Mucosa of descending colon (tissue), 3 donors: ENCODE data around the gene HAND2. TPM values are rescaled to one million over a fixed set of nuclear protein-coding genes. Genes with fewer than 3 reads are reported as not detected.

Experiments
- ATAC-seq: fragments of 200-7000 bp; cut with Tn5 transposase; one replicate; pipeline ENCODE4 v1.9.1; 2020; ENCODE audit warnings: mild to moderate bottlenecking, moderate library complexity
- DNase-seq, 3 donors: peaks; one replicate each; pipeline ENCODE4 v3.0.0-alpha.2; 2020
- H3K36me3 ChIP-seq: fragments of 200-600 bp; one replicate; pipeline ENCODE4 v1.8.0; 2021; ENCODE audit warnings: low read depth, mild to moderate bottlenecking
- H3K4me1 ChIP-seq: fragments of 200-600 bp; one replicate; pipeline ENCODE4 v1.8.0; 2021; ENCODE audit warnings: low read depth, mild to moderate bottlenecking
- H3K4me3 ChIP-seq: fragments of 200-600 bp; one replicate; pipeline ENCODE4 v1.8.0; 2021; ENCODE audit warnings: mild to moderate bottlenecking
- H3K9me3 ChIP-seq: fragments of 200-600 bp; one replicate; pipeline ENCODE4 v1.8.0; 2021; ENCODE audit warnings: mild to moderate bottlenecking
- CTCF ChIP-seq: fragments of 200-600 bp; IDR thresholded peaks from one replicate; pipeline ENCODE4 v1.8.0; 2022; ENCODE audit warnings: antibody characterized with exemption, mild to moderate bottlenecking
- intact Hi-C, 2 donors: fragments of 100-400 bp; cut with DNase I in 1 of 2; cut with micrococcal nuclease in 1 of 2; formaldehyde crosslinking; loops; one replicate each; pipeline versions ENCODE4 v1.11.0 to v1.11.1; 2022; cut with DNase I, micrococcal nuclease
- total RNA-seq, 3 donors: library from RNA; stranded (reverse); fragmentation: NEBNext Ultra II Directional in 2 of 3; extraction: Animal tissue kit (Norgen Biotek cat#: 25700) in 2 of 3; gene quantifications; one replicate each; pipeline versions ENCODE4 v1.2.1 to v1.2.4, GENCODE V29; 2021 to 2023
- donor health status: DM: no; HTN: no; CAD: no; lungs with moderate emphysema.
- donor health status: DM: no; HTN: no; CAD: no.
- donor health status: DM: no; HTN: yes; CAD: no.

HAND2 gene
- total RNA-seq, 3 donors from 2014 or later = 3.3 to 175 (median 11.8) TPM

- DNase-seq (no peak), ATAC-seq (no peak)
- H3K9me3 ChIP-seq = no peaks in the 10 kb centered on the region
- H3K36me3 ChIP-seq = no peaks in the 10 kb centered on the region
- TF ChIP-seq CTCF = no peak
- H3K4me1 ChIP-seq = no peaks in the 10 kb centered on the region
- H3K4me3 ChIP-seq = no peak overlapping the region
- intact Hi-C loops = loop anchor here in 1 of 2 donors (10.0 kb wide), 1 partner anchor 814 kb away; no protein-coding TSS in a partner anchor
Observed at GRCh38 chr4:173500841-173501591, 29.0 kb downstream of the HAND2 start.

GRCh38 chr4:173499658-173500535 is 30.1 kb downstream of the HAND2 start:
- ATAC-seq = no peak
- intact Hi-C loops = loop anchor here (10.0 kb wide), 3 partner anchors 75 to 815 kb away; no protein-coding TSS in a partner anchor

GRCh38 chr4:173498771-173499170 is 31.3 kb downstream of the HAND2 start:
- H3K4me3 ChIP-seq = no peak overlapping the region
- H3K4me1 ChIP-seq = no peaks in the 10 kb centered on the region
- no peaks in the 10 kb centered on the region for H3K9me3 ChIP-seq
- no peak for DNase-seq
- intact Hi-C loops = loop anchor here in 1 of 2 donors (10.0 kb wide), 2 partner anchors 74 to 184 kb away; no protein-coding TSS in a partner anchor
- TF ChIP-seq CTCF = no peak
- H3K36me3 ChIP-seq = no peaks in the 10 kb centered on the region
- no peak for ATAC-seq

More at GRCh38 chr4:173499658-173500535, 30.1 kb downstream of the HAND2 start:
- no peak for DNase-seq
- Histone ChIP-seq H3K9me3 (no peaks in the 10 kb centered on the region), H3K4me3 (no peak overlapping the region), H3K4me1 (no peaks in the 10 kb centered on the region), H3K36me3 (no peaks in the 10 kb centered on the region)
- no peak for TF ChIP-seq CTCF

GRCh38 chr4:173498023-173498422 is 32.0 kb downstream of the HAND2 start:
- Histone ChIP-seq H3K9me3 (no peaks in the 10 kb centered on the region), H3K4me3 (no peak overlapping the region), H3K4me1 (no peaks in the 10 kb centered on the region), H3K36me3 (no peaks in the 10 kb centered on the region)
- intact Hi-C loops = loop anchor here in 1 of 2 donors (10.0 kb wide), 2 partner anchors 73 to 183 kb away; no protein-coding TSS in a partner anchor
- no peak for DNase-seq
- TF ChIP-seq CTCF = no peak
- no peak for ATAC-seq

GRCh38 chr4:173494013-173494970 is 35.7 kb downstream of the HAND2 start:
- H3K4me1 ChIP-seq = no peaks in the 10 kb centered on the region
- intact Hi-C loops = loop anchor here (5.0 to 10.0 kb wide), 3 partner anchors 69 to 179 kb away; no protein-coding TSS in a partner anchor
- ATAC-seq = peak; percentile 96
- H3K4me3 ChIP-seq = no peak overlapping the region
- H3K36me3 ChIP-seq = no peaks in the 10 kb centered on the region
- H3K9me3 ChIP-seq = no peaks in the 10 kb centered on the region
- TF ChIP-seq CTCF = peak; percentile 60
- peak in 2 of 3 donors; percentile 52 to 77 for DNase-seq
